Tibial artery (tissue), 4 donors: Measurements from ENCODE around the gene SART3.

ENCODE experiments used
- DNase-seq, 2 donors: peaks; one replicate each; pipeline ENCODE4 v3.0.0-alpha.2; 2019
- H3K27ac ChIP-seq, 2 donors: fragments of 200-600 bp; sonication (generic) in 1 of 2; 1 replicate in 1 of 2; 2 replicates in 1 of 2; pipeline ENCODE4 v1.5.1; 2018 to 2019; ENCODE audit warnings: mild to moderate bottlenecking in 1 of 2
- H3K27me3 ChIP-seq, 2 donors: fragments of 200-600 bp; sonication (generic) in 1 of 2; one replicate each; pipeline versions ENCODE4 v1.5.1 to v1.6.0; 2016 to 2019
- H3K36me3 ChIP-seq, 3 donors: fragments of 200-600 bp; sonication (generic) in 2 of 3; one replicate each; pipeline ENCODE4 v1.5.1; 2016 to 2019; ENCODE audit warnings: mild to moderate bottlenecking in 2 of 3
- H3K4me1 ChIP-seq, 4 donors: fragments of 200-600 bp; sonication (generic) in 2 of 4; 1 replicate in 3 of 4; 2 replicates in 1 of 4; pipeline ENCODE4 v1.5.1; 2016 to 2019
- H3K4me3 ChIP-seq, 2 donors: fragments of 200-600 bp; sonication (generic) in 1 of 2; 1 replicate in 1 of 2; 2 replicates in 1 of 2; pipeline ENCODE4 v1.5.1; 2018 to 2019; ENCODE audit warnings: mild to moderate bottlenecking in 2 of 2
- H3K9me3 ChIP-seq, 3 donors: fragments of 200-600 bp; sonication (generic) in 1 of 3; one replicate each; pipeline ENCODE4 v1.5.1; 2016 to 2019
- intact Hi-C: fragments of 100-400 bp; cut with DNase I; formaldehyde crosslinking; loops from one replicate; pipeline ENCODE4 v1.15.0; 2023; ENCODE audit warnings: low total_unique reads
- TF ChIP-seq, protein P1 (sequence below), 2 experiments: fragments of 200-600 bp in 1 of 2; fragments of 450-650 bp in 1 of 2; IDR thresholded peaks; one replicate each; pipeline ENCODE4 v1.5.1; 2017 to 2019; ENCODE audit warnings: antibody characterized with exemption in 2 of 2, mild to moderate bottlenecking in 1 of 2, moderate library complexity in 1 of 2

The SART3 gene

DNA sequence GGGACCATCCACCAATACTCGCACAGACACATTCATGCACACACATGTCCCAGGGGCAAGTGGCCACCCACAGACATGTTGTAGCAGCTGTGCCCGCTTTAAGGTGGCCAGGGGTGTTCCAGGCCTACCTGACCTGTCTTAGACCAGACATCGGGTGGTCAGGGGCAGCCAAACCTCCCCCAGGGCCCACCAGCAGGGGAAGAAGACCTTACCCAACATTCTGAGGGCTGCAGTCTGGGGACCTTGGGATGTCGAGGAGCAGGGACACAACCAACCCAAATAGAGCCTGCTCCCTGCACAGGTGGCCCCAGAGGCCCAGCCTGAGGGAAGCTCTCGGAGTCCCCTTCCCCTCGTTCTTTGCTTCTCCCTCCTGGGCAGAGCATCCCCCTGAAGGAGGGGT is 38.6 kb upstream of the SART3 start:
- H3K27ac ChIP-seq, result no peak overlapping the region
- no peak for DNase-seq
- H3K36me3 ChIP-seq, result no peaks in the 10 kb centered on the region
- H3K27me3 ChIP-seq, result peaks cover 0 to 32% of the 10 kb centered on the region in 2 donors
- H3K9me3 ChIP-seq, result no peaks in the 10 kb centered on the region
- H3K4me3 ChIP-seq, result no peak overlapping the region
- TF ChIP-seq, protein P1, sequence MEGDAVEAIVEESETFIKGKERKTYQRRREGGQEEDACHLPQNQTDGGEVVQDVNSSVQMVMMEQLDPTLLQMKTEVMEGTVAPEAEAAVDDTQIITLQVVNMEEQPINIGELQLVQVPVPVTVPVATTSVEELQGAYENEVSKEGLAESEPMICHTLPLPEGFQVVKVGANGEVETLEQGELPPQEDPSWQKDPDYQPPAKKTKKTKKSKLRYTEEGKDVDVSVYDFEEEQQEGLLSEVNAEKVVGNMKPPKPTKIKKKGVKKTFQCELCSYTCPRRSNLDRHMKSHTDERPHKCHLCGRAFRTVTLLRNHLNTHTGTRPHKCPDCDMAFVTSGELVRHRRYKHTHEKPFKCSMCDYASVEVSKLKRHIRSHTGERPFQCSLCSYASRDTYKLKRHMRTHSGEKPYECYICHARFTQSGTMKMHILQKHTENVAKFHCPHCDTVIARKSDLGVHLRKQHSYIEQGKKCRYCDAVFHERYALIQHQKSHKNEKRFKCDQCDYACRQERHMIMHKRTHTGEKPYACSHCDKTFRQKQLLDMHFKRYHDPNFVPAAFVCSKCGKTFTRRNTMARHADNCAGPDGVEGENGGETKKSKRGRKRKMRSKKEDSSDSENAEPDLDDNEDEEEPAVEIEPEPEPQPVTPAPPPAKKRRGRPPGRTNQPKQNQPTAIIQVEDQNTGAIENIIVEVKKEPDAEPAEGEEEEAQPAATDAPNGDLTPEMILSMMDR (IDR thresholded peaks at IDR 0.05), result no peak
- H3K4me1 ChIP-seq, result no peaks in the 10 kb centered on the region
- intact Hi-C loops, result no loop called here

DNA sequence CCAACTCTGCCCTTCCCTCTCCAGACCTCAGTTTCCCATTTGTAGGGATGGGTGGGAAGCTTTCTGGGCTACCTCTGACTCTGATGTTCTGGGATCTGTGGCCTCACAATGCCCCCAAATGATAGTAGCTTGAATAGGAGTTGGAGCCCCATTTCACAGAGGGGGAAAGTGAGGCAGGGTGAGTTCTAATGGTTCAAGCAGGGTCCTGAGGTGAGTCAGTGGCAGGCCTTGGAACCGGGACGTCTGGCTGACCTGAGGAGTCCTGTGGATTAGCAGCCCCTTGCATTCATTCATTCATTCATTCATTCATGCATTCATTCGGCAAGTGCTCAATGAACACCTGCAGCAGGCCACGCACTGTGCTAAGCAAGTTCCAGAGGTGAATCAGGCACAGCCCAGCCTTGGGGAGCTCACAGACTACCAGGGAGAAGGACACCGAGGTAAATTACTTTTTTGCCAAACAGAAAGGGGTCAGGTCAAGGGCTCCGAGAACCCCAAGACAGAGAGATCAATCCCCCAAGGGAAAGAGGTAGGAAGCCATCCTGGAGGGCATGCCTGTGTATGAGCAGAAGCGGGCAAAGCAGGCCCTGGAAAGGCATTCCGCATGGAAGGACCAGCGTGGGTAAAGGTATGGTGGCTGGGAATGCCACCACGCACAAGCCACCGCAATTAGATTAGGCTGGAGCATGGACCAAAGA is 37.7 kb upstream of the SART3 start:
- Histone ChIP-seq H3K9me3 (no peaks in the 10 kb centered on the region), H3K4me1 (no peaks in the 10 kb centered on the region), H3K27ac (no peak overlapping the region), H3K4me3 (no peak overlapping the region), H3K36me3 (no peaks in the 10 kb centered on the region), H3K27me3 (peaks cover 0 to 29% of the 10 kb centered on the region in 2 donors)
- DNase-seq, result no peak
- intact Hi-C loops, result no loop called here
- TF ChIP-seq, protein P1 (IDR thresholded peaks at IDR 0.05), result no peak

- no peak within 1 kb of the TSS for H3K27ac ChIP-seq
- intact Hi-C loops, result no loop called here
- H3K27me3 ChIP-seq, result peaks cover 0 to 20% of the 10 kb centered on the region in 2 donors
- TF ChIP-seq, protein P1 (IDR thresholded peaks at IDR 0.05), result no peak
- peak in 1 of 2 donors; percentile 37 for DNase-seq
- no peaks in the 10 kb centered on the region for H3K9me3 ChIP-seq
- H3K4me3 ChIP-seq, result peak within 1 kb of the TSS; percentile 5 to 6
- no peaks in the 10 kb centered on the region for H3K36me3 ChIP-seq
- no peaks in the 10 kb centered on the region for H3K4me1 ChIP-seq
Observed at GRCh38 chr12:108597559-108598471, 36.8 kb upstream of the SART3 start, which contains the start of gene TMEM119. TSS of gene TMEM119 (minus strand) at chr12:108598084. CDS start at chr12:108592383, 5,701 bp downstream.

DNA sequence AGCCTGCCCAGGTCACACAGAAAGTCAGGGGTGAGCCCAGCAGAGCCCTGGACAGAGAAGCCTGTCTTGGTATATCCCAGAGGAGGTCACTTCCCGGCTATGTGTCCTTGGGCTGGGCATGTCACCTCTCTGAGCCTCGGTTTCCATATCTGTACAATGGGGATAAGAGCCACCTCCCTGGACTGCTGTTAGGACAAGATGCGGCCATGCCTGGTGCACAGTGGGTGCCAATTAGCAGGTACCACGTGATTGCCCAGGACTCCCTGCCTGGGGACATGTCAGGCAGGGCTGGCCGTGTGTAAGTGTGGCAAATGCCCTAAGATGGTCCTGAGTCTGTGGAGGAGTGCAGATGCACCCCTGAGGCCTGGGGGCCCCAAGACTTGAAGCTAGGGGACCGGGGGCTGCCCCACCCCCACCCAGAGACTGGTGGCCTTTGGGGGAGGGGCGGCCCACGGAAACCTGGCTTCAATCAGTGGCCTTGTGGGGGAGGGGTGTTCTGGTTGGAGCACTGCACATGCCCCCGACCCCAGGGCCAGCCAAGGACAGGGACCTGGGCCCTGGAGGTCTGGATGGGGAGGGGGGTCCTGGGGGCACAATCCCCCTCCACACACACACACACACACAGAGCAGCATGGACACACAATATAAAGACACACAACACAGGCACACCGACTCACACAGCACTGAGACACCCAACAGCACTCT is 36.0 kb upstream of the SART3 start:
- Histone ChIP-seq H3K36me3 (no peaks in the 10 kb centered on the region), H3K9me3 (no peaks in the 10 kb centered on the region), H3K4me1 (no peaks in the 10 kb centered on the region), H3K4me3 (peak overlapping the region in 1 of 2 donors; percentile 5), H3K27ac (no peak overlapping the region), H3K27me3 (peaks cover 0 to 20% of the 10 kb centered on the region in 2 donors)
- DNase-seq, result no peak
- TF ChIP-seq, protein P1 (IDR thresholded peaks at IDR 0.05), result no peak
- intact Hi-C loops, result no loop called here
